NT2/D1 (cell line): ENCODE data around the gene CD74.

Experiments used
- SUZ12 ChIP-seq: IDR thresholded peaks from 2 replicates; pipeline ENCODE4 v1.6.1; 2011; ENCODE audit not compliant: insufficient read length, insufficient read depth; ENCODE audit errors: extremely low read depth
- YY1 ChIP-seq: IDR thresholded peaks from 2 replicates; pipeline ENCODE4 v1.6.1; 2011; ENCODE audit not compliant: insufficient read length, insufficient read depth
- ZNF274 ChIP-seq: IDR thresholded peaks from 2 replicates; pipeline ENCODE4 v1.6.1; 2011; ENCODE audit warnings: mild to moderate bottlenecking, low read depth, low read length

- TF ChIP-seq ZNF274 (no peak), YY1 (no peak), SUZ12 (no peak)
These were observed 14.7 kb downstream of the CD74 start for GRCh38 chr5:150397782-150398721.
